Activated naive CD4-positive, alpha-beta T cell treated with anti-CD3 and anti-CD28 coated beads, Interleukin-2, amount 50 U/mL, for 72 hours (primary cell): ENCODE measurements around the gene CYTL1. TPM values are rescaled to one million over a fixed set of nuclear protein-coding genes. Genes with fewer than 3 reads are reported as not detected.
"Not testable (repeated sequence)": the region's sequence is repeated elsewhere in the genome, so short reads cannot be mapped to it uniquely, and the experiment has no call there.

Experiments
- ATAC-seq, 2 donors: fragments of 150-1000 bp; cut with Tn5 transposase; 2 replicates each; pipeline ENCODE4 v1.10.0; 2021; ENCODE audit warnings: mild to moderate bottlenecking in 2 of 2, moderate library complexity in 2 of 2
- DNase-seq, 2 donors: peaks; one replicate each; pipeline ENCODE4 v3.0.0; 2021 to 2022; ENCODE audit warnings: low spot score in 2 of 2
- H3K27ac Mint-ChIP-seq, 2 donors: one replicate each; pipeline ENCODE4 v1.8.0; 2022; ENCODE audit warnings: mild to moderate bottlenecking in 2 of 2, mixed read lengths in 2 of 2
- H3K36me3 Mint-ChIP-seq, 2 donors: one replicate each; pipeline ENCODE4 v1.8.0; 2022; ENCODE audit warnings: mixed read lengths in 2 of 2
- H3K9me3 Mint-ChIP-seq, 2 donors: one replicate each; pipeline ENCODE4 v1.8.0; 2022; ENCODE audit warnings: mixed read lengths in 2 of 2
- total RNA-seq, 2 donors: library from RNA; stranded (reverse); gene quantifications; one replicate each; pipeline ENCODE4 v1.2.3, GENCODE V29; 2022

CYTL1 gene
- not detected for total RNA-seq

GRCh38 chr4:5019274-5019673 lies at the start of gene CYTL1:
TSS of gene CYTL1 (minus strand) at chr4:5019458. CDS start at chr4:5019445, 13 bp downstream.
- DNase-seq = no peak
- ATAC-seq = no peak
- no peak within 1 kb of the TSS for H3K27ac Mint-ChIP-seq
- H3K9me3 Mint-ChIP-seq = peaks cover 0 to under 1% of the 10 kb centered on the region in 2 donors
- no peaks in the 10 kb centered on the region for H3K36me3 Mint-ChIP-seq

GRCh38 chr4:5067908-5068307 lies 48.6 kb upstream of the CYTL1 start:
- DNase-seq (no peak), ATAC-seq (no peak)
- peaks cover 2 to 13% of the 10 kb centered on the region in 2 donors for H3K9me3 Mint-ChIP-seq
- no peak overlapping the region for H3K27ac Mint-ChIP-seq
- H3K36me3 Mint-ChIP-seq = no peaks in the 10 kb centered on the region

- H3K36me3 Mint-ChIP-seq, H3K27ac Mint-ChIP-seq, ATAC-seq, DNase-seq: not testable (repeated sequence)
- peaks cover 2 to 17% of the 10 kb centered on the region in 2 donors for H3K9me3 Mint-ChIP-seq
These were observed 47.7 kb upstream of the CYTL1 start for GRCh38 chr4:5066968-5067367.

- H3K9me3 Mint-ChIP-seq = peaks cover 2 to 19% of the 10 kb centered on the region in 2 donors
- ATAC-seq (no peak), DNase-seq (no peak)
- no peaks in the 10 kb centered on the region for H3K36me3 Mint-ChIP-seq
- no peak overlapping the region for H3K27ac Mint-ChIP-seq
These were observed 46.8 kb upstream of the CYTL1 start for GRCh38 chr4:5066101-5066500.

- H3K27ac Mint-ChIP-seq = no peak overlapping the region
- no peaks in the 10 kb centered on the region for H3K9me3 Mint-ChIP-seq
- ATAC-seq (no peak), DNase-seq (no peak)
- no peaks in the 10 kb centered on the region for H3K36me3 Mint-ChIP-seq
These were observed 36.2 kb upstream of the CYTL1 start for GRCh38 chr4:5055411-5055810.

- no peak for DNase-seq
These were observed 35.3 kb upstream of the CYTL1 start for GRCh38 chr4:5054532-5054931.

GRCh38 chr4:5052726-5053425 lies 33.6 kb upstream of the CYTL1 start:
- Mint-ChIP-seq H3K27ac (no peak overlapping the region), H3K36me3 (no peaks in the 10 kb centered on the region), H3K9me3 (no peaks in the 10 kb centered on the region)
- ATAC-seq (no peak), DNase-seq (no peak)

More at GRCh38 chr4:5054532-5054931, 35.3 kb upstream of the CYTL1 start:
- Mint-ChIP-seq H3K9me3 (no peaks in the 10 kb centered on the region), H3K27ac (no peak overlapping the region), H3K36me3 (no peaks in the 10 kb centered on the region)
- ATAC-seq = no peak

GRCh38 chr4:5052204-5052702 lies 33.0 kb upstream of the CYTL1 start:
- H3K27ac Mint-ChIP-seq = no peak overlapping the region
- H3K9me3 Mint-ChIP-seq = no peaks in the 10 kb centered on the region
- ATAC-seq (no peak), DNase-seq (peak in 1 of 2 donors; percentile 25)
- H3K36me3 Mint-ChIP-seq = no peaks in the 10 kb centered on the region

GRCh38 chr4:5051278-5052203 lies 32.3 kb upstream of the CYTL1 start, which contains the start of gene STK32B:
TSS of gene STK32B (plus strand) at chr4:5051480.
- peak; percentile 9 to 53 for DNase-seq
- Mint-ChIP-seq H3K27ac (no peak within 1 kb of the TSS), H3K36me3 (peaks cover 0 to 4% of the 10 kb centered on the region in 2 donors), H3K9me3 (no peaks in the 10 kb centered on the region)
- ATAC-seq = peak; percentile 52 to 71

GRCh38 chr4:5050520-5051277 lies 31.4 kb upstream of the CYTL1 start:
- peak; percentile 50 to 64 for ATAC-seq
- H3K27ac Mint-ChIP-seq = no peak overlapping the region
- peak; percentile 21 to 22 for DNase-seq
- H3K9me3 Mint-ChIP-seq = peaks cover 0 to under 1% of the 10 kb centered on the region in 2 donors
- H3K36me3 Mint-ChIP-seq = peaks cover 0 to 6% of the 10 kb centered on the region in 2 donors

- peaks cover 0 to 9% of the 10 kb centered on the region in 2 donors for H3K9me3 Mint-ChIP-seq
- no peak for ATAC-seq
- peaks cover 0 to 14% of the 10 kb centered on the region in 2 donors for H3K36me3 Mint-ChIP-seq
- no peak overlapping the region for H3K27ac Mint-ChIP-seq
- no peak for DNase-seq
These were observed 29.5 kb upstream of the CYTL1 start for GRCh38 chr4:5048721-5049120.

- no peak for ATAC-seq
- Mint-ChIP-seq H3K27ac (no peak overlapping the region), H3K9me3 (peaks cover 0 to 9% of the 10 kb centered on the region in 2 donors), H3K36me3 (peaks cover 0 to 14% of the 10 kb centered on the region in 2 donors)
- DNase-seq = peak in 1 of 2 donors; percentile 13
These were observed 25.8 kb upstream of the CYTL1 start for GRCh38 chr4:5045097-5045496.

GRCh38 chr4:5044341-5044740 lies 25.1 kb upstream of the CYTL1 start:
- Mint-ChIP-seq H3K27ac (no peak overlapping the region), H3K9me3 (peaks cover 0 to 9% of the 10 kb centered on the region in 2 donors), H3K36me3 (peaks cover 0 to 14% of the 10 kb centered on the region in 2 donors)
- no peak for DNase-seq
- ATAC-seq = no peak

GRCh38 chr4:5043579-5043978 lies 24.3 kb upstream of the CYTL1 start:
- Mint-ChIP-seq H3K9me3 (peaks cover 0 to 9% of the 10 kb centered on the region in 2 donors), H3K27ac (no peak overlapping the region), H3K36me3 (peaks cover 0 to 14% of the 10 kb centered on the region in 2 donors)
- DNase-seq (peak in 1 of 2 donors; percentile 33), ATAC-seq (no peak)

GRCh38 chr4:5041699-5042098 lies 22.4 kb upstream of the CYTL1 start:
- H3K27ac Mint-ChIP-seq = no peak overlapping the region
- H3K9me3 Mint-ChIP-seq = peaks cover 0 to 9% of the 10 kb centered on the region in 2 donors
- DNase-seq = no peak
- ATAC-seq = no peak
- H3K36me3 Mint-ChIP-seq = peaks cover 0 to 11% of the 10 kb centered on the region in 2 donors
